Mucosa of descending colon (tissue), 3 donors: ENCODE results near the gene PSD2. TPM values are rescaled to one million over a fixed set of nuclear protein-coding genes. Genes with fewer than 3 reads are reported as not detected.

Source experiments
- ATAC-seq: fragments of 200-7000 bp; cut with Tn5 transposase; one replicate; pipeline ENCODE4 v1.9.1; 2020; ENCODE audit warnings: mild to moderate bottlenecking, moderate library complexity
- DNase-seq, 3 donors: peaks; one replicate each; pipeline ENCODE4 v3.0.0-alpha.2; 2020
- H3K36me3 ChIP-seq: fragments of 200-600 bp; one replicate; pipeline ENCODE4 v1.8.0; 2021; ENCODE audit warnings: low read depth, mild to moderate bottlenecking
- H3K4me1 ChIP-seq: fragments of 200-600 bp; one replicate; pipeline ENCODE4 v1.8.0; 2021; ENCODE audit warnings: low read depth, mild to moderate bottlenecking
- H3K4me3 ChIP-seq: fragments of 200-600 bp; one replicate; pipeline ENCODE4 v1.8.0; 2021; ENCODE audit warnings: mild to moderate bottlenecking
- H3K9me3 ChIP-seq: fragments of 200-600 bp; one replicate; pipeline ENCODE4 v1.8.0; 2021; ENCODE audit warnings: mild to moderate bottlenecking
- intact Hi-C, 2 donors: fragments of 100-400 bp; cut with DNase I in 1 of 2; cut with micrococcal nuclease in 1 of 2; formaldehyde crosslinking; loops; one replicate each; pipeline versions ENCODE4 v1.11.0 to v1.11.1; 2022; cut with DNase I, micrococcal nuclease
- total RNA-seq, 3 donors: library from RNA; stranded (reverse); fragmentation: NEBNext Ultra II Directional in 2 of 3; extraction: Animal tissue kit (Norgen Biotek cat#: 25700) in 2 of 3; gene quantifications; one replicate each; pipeline versions ENCODE4 v1.2.1 to v1.2.4, GENCODE V29; 2021 to 2023
- TF ChIP-seq, protein P1 (sequence below): fragments of 200-600 bp; IDR thresholded peaks from one replicate; pipeline ENCODE4 v1.8.0; 2022; ENCODE audit warnings: antibody characterized with exemption, mild to moderate bottlenecking
- donor health status: DM: no; HTN: no; CAD: no; lungs with moderate emphysema.
- donor health status: DM: no; HTN: no; CAD: no.
- donor health status: DM: no; HTN: yes; CAD: no.

Gene PSD2
- total RNA-seq, 3 donors from 2014 or later = 0.07 to 0.25 TPM; not detected in 1

DNA sequence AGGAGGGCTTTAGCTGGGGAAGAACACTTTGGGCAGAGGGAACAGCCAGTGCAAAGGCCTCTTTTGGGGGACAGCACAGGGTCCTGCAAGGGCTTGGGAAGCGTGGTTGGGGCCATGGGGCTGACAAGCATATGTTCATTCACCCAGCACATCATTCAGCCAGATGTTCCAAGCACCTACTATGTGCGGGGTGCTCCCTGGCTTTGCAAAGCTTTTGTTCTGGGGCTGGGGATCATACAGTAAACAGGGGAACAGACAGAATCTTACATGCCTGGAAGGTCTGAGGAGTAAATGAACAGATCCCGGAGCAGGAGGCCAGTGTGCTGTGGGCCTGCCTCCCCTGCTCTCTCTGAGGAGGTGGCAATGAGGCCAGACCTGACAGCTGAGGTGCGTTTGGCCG, 16.7 kb downstream of the PSD2 start:
- Histone ChIP-seq H3K36me3 (no peaks in the 10 kb centered on the region), H3K4me1 (no peaks in the 10 kb centered on the region), H3K9me3 (no peaks in the 10 kb centered on the region), H3K4me3 (no peak overlapping the region)
- intact Hi-C loops = no loop called here
- ATAC-seq (no peak), DNase-seq (peak in 2 of 3 donors; percentile 15 to 16)
- TF ChIP-seq, protein P1, sequence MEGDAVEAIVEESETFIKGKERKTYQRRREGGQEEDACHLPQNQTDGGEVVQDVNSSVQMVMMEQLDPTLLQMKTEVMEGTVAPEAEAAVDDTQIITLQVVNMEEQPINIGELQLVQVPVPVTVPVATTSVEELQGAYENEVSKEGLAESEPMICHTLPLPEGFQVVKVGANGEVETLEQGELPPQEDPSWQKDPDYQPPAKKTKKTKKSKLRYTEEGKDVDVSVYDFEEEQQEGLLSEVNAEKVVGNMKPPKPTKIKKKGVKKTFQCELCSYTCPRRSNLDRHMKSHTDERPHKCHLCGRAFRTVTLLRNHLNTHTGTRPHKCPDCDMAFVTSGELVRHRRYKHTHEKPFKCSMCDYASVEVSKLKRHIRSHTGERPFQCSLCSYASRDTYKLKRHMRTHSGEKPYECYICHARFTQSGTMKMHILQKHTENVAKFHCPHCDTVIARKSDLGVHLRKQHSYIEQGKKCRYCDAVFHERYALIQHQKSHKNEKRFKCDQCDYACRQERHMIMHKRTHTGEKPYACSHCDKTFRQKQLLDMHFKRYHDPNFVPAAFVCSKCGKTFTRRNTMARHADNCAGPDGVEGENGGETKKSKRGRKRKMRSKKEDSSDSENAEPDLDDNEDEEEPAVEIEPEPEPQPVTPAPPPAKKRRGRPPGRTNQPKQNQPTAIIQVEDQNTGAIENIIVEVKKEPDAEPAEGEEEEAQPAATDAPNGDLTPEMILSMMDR = no peak

DNA sequence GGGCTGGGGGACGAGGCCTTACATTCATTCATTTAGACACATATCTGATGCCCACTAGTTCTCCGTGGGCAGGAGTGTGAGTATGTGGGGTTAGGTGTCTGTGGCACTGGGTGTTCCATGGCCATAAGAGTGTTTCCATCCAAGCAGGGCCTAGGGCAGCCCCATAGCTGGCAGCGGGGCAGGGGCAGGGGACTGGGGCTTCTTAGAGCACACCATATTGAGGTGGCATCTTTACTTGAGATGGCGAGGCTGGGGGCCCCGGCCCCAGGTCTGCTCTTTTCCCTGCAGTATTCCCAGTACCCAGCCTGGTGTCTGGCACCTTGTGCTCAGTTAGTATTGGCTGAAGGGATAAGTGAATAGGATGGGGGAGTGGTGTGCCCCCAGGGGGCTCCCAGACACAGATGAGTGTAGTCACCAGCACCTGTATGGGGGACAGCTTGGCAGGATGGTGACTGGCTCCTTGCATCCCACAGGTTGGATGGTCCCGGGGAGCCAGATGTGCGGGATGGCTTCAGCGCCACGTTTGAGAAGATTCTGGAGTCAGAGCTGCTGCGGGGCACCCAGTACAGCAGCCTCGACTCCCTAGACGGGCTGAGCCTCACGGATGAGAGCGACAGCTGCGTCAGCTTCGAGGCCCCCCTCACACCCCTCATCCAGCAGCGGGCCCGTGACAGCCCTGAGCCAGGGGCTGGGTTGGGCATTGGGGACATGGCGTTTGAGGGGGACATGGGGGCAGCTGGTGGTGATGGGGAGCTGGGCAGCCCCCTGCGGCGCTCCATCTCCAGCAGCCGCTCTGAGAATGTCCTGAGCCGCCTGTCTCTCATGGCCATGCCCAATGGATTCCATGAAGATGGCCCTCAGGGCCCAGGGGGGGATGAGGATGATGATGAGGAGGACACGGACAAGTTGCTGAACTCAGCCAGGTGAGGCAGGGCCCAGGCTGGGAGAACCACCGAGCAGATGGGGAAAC, 17.5 kb downstream of the PSD2 start:
- no peak overlapping the region for H3K4me3 ChIP-seq
- TF ChIP-seq, protein P1 = no peak
- ATAC-seq (no peak), DNase-seq (peak in 1 of 3 donors; percentile 19)
- intact Hi-C loops = no loop called here
- no peaks in the 10 kb centered on the region for H3K4me1 ChIP-seq
- no peaks in the 10 kb centered on the region for H3K36me3 ChIP-seq
- no peaks in the 10 kb centered on the region for H3K9me3 ChIP-seq

DNA sequence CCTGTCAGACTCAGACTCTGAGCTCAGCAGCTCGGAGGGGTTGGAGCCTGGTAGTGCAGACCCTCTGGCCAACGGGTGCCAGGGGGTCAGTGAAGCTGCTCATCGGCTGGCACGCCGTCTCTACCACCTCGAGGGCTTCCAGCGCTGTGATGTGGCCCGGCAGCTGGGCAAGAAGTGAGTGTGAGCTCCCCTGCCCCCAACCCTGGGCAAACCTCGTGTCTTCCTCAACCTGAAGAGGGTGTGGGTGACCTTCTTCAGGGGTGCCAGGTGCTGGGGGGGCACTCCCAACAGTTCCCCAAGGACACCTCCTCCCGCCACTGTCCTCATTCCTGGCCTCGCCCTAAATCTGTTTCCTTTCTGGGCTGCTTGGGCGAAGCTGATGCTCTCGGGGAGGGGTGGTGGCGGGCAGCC, 18.6 kb downstream of the PSD2 start:
- ATAC-seq (no peak), DNase-seq (peak in 1 of 3 donors; percentile 18)
- TF ChIP-seq, protein P1 = no peak
- H3K4me3 ChIP-seq = no peak overlapping the region
- intact Hi-C loops = no loop called here
- no peaks in the 10 kb centered on the region for H3K9me3 ChIP-seq
- no peaks in the 10 kb centered on the region for H3K4me1 ChIP-seq
- no peaks in the 10 kb centered on the region for H3K36me3 ChIP-seq

DNA sequence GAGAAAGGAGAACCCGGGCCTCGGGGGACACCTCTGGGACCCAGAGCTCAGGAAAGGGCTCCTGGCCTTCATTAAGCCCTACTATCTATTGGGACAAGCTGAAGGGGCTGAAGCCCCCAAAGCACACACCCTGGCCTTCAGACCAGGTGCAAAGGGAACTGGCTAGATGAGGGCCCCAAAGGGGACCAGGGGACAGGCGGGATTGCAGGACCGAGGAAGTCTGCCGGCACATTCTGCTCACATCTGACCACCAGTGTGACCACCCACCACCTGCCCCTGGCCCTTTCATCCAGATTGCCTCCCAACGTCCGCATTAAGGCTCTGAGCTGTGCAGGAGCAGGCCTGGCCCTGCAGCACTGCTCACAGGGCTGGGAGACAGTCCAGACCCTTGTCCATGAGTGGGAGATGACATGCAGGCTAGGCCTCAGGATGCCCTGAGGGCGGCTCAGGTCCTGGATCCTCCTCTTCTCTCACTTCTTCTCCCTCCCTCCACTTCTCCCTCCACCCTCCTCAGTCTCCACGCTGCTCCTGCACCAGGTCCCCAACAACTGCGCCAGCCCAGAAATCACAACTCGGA, 19.2 kb downstream of the PSD2 start:
- ATAC-seq (no peak), DNase-seq (peak in 1 of 3 donors; percentile 31)
- H3K36me3 ChIP-seq = no peaks in the 10 kb centered on the region
- TF ChIP-seq, protein P1 = no peak
- intact Hi-C loops = no loop called here
- no peaks in the 10 kb centered on the region for H3K9me3 ChIP-seq
- H3K4me1 ChIP-seq = no peaks in the 10 kb centered on the region
- no peak overlapping the region for H3K4me3 ChIP-seq

DNA sequence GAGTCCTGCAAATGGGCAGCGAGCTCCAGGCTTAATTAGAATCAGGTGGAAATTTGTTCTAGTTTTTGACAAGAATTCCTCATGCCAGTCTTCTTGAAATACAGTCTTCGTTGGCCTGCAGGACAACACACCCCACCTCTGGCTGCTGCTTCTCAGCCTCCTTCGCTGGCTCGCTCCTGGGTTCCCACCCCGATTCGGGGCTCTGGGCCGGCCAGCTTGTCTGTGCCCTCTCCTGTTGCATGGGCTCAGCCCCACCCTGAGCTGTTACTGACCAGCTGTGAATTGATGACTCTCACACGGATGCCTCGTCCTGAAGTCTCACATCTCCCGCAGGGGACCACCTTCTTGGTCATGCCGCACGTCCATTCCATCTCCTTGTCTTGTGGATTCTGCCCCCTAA, 21.0 kb downstream of the PSD2 start:
- intact Hi-C loops = no loop called here
- Histone ChIP-seq H3K9me3 (no peaks in the 10 kb centered on the region), H3K4me1 (no peaks in the 10 kb centered on the region), H3K4me3 (no peak overlapping the region), H3K36me3 (no peaks in the 10 kb centered on the region)
- TF ChIP-seq, protein P1 = no peak
- peak in 1 of 3 donors; percentile 25 for DNase-seq
- ATAC-seq = no peak
